HG03460 (cell line): Measurements from ENCODE around the gene KAT8.
A peak's percentile ranks its signal among the peaks of the same experiment; 100 is the strongest.
"Not testable (repeated sequence)": the region's sequence is repeated elsewhere in the genome, so short reads cannot be mapped to it uniquely, and the experiment has no call there.

Source experiments
- ATAC-seq: cut with Tn5 transposase; IDR thresholded peaks from one replicate; pipeline ENCODE4 v1.9.1; 2021; ENCODE audit not compliant: unreplicated experiment

The KAT8 gene

GRCh38 chr16:31144418-31144817 is 27.0 kb downstream of the KAT8 start:
- ATAC-seq, result not testable (repeated sequence)

GRCh38 chr16:31145398-31145990 is 28.0 kb downstream of the KAT8 start:
- ATAC-seq, result no peak

- no peak for ATAC-seq
These were observed 30.1 kb downstream of the KAT8 start for GRCh38 chr16:31147574-31147973.

DNA sequence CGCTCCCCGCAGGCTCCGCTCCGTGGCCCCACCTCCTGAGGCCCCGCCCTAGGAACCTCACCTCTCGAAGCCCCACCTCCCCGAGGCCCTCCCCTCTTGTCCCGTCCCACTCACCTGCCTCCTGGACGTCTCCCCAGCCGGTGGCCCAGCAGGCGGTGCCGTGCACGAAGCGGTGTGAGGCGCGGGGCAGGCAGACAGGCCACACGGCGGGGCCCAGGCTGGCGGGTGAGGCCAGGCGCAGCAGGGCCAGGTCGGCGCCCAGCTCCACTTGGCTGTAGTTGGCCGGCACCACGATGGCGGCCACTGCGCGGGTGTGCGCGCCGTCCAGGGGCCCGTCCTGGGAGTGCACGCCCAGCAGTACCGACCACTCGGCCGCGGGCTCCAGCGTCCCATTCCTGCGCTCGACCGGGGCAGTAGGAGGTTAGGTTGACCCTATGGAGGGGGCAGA is 30.8 kb downstream of the KAT8 start:
- no peak for ATAC-seq

DNA sequence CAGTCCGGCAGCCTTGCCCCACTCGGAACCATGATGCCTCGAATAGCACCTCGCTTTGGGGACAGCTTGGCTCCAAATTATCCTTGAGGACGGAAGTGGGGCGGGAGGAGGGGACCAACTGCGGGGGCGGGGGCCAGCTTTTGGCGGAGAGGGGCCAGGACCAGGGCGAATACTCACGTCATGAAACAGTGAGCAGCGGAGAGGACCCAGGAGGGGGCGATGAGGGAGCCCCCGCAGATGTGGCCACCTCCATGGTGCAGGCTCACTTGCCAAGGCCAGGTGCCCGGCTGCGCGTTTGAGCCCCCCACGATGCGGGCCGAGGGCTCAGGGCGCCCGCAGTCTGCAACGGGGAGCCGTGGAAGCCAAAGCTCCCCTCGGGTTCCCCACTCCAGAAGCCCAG is 31.4 kb downstream of the KAT8 start:
- no peak for ATAC-seq

GRCh38 chr16:31149332-31149731 is 31.9 kb downstream of the KAT8 start:
- no peak for ATAC-seq

DNA sequence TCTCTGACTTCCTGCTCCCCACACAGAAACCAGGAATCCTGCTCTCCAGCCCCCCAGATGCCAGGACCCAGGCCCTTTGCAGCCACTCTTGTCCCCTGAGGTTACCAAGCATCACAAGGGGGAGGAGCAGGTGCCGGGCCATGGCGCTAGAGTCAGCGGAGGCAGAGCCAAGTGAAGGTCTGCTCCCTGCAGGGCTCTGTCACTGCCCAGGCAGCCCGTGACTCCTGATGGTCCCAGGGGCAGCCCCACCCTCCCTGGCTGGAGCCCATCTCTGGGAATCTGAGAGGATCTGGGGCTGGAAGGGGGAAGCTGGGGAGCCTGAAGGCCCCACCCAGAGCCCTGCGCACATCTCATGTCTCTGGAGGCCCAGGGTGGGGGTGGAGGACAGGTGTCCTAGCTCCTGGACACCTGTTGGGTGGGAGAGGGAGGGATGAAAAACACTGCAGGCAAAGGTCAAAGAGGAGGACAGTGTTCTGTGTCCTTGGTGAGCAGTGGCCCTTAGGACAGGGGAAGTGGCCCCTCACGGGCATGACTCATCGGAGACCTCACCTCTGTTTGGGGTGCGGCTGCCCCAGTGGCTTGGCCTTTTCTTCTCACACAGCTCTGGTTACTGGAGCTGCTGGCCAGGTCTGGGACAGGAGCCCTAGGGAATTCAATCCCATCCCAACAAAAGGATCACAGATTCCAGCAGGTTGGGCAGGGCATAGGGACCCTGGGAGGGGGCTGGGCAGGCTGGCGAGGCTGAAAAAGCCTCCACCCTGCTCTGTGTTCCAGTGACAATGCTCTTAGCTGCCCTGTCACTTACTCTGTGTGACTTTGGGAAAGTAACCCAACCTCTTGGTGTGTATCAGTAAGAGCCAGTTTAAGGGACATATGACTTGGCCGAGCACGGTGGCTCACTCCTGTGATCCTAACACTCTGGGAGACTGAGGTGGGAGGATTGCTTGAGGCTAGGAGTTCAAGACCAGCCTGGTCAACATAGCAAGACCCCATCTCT is 32.7 kb downstream of the KAT8 start, which contains the start of gene PRSS36:
PRSS36 (minus strand) TSS at position 173 of the 997 bp plus-strand sequence; CDS start at position 142, 31 bp downstream.
- ATAC-seq, result no peak

DNA sequence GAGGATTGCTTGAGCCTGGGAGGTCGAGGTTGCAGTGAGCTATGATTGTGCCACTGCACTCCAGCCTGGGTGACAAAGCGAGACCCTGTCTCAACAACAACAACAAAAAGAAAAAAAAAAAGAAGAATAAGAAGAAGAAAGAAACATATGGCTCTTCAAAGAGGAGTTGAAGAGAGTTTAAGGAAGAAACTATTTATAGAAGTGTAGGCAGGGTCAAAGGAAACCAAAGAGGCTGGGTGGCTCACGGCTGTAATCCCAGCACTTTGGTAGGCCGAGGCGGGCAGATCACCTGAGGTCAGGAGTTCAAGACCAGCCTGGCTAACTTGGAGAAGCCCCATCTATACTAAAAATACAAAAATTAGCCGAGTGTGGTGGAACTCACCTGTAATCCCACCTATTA is 33.5 kb downstream of the KAT8 start:
- not testable (repeated sequence) for ATAC-seq

- ATAC-seq, result no peak
These were observed 39.7 kb downstream of the KAT8 start for GRCh38 chr16:31157136-31157535.

DNA sequence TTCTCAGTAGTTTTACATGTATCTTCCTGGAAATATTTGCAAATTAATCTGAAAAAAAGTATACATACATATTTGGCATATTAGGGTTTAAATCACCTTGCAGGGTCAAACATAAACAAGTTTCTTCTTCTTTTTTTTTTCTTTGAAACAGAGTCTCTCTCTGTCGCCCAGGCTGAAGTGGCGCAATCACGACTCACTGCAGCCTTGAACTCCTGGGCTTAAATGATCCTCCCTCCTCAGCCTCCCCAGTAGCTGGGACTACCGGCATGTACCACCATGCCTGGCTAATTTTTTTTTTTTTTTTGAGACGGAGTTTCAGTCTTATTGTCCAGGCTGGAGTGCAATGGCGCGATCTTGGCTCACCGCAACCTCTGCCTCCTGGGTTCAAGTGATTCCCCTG is 49.9 kb downstream of the KAT8 start:
- ATAC-seq, result no peak

DNA sequence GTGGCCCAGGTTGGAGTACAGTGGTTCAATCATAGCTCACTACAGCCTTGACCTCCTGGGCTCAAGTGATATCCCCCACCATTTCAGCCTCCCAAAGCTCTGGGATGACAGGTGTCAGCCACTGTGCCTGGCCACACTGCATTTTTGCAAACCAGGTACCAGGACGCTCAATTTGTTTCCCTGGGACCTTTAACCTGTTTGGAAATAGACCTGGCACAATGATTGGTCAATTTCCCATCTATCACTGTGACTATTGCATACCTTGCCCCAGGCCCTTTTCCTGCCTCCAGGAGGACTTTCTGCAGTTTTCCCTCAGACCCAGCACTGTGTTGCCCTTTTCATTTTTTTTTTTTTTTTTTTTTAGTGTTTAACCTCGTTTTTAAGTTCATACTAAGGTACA is 51.4 kb downstream of the KAT8 start:
- no peak for ATAC-seq

GRCh38 chr16:31170048-31170447 is 52.6 kb downstream of the KAT8 start:
- ATAC-seq, result not testable (repeated sequence)

GRCh38 chr16:31177136-31177535 is 59.7 kb downstream of the KAT8 start:
- no peak for ATAC-seq

- ATAC-seq, result peak; percentile 1
These were observed 61.8 kb downstream of the KAT8 start for GRCh38 chr16:31179219-31179746.

DNA sequence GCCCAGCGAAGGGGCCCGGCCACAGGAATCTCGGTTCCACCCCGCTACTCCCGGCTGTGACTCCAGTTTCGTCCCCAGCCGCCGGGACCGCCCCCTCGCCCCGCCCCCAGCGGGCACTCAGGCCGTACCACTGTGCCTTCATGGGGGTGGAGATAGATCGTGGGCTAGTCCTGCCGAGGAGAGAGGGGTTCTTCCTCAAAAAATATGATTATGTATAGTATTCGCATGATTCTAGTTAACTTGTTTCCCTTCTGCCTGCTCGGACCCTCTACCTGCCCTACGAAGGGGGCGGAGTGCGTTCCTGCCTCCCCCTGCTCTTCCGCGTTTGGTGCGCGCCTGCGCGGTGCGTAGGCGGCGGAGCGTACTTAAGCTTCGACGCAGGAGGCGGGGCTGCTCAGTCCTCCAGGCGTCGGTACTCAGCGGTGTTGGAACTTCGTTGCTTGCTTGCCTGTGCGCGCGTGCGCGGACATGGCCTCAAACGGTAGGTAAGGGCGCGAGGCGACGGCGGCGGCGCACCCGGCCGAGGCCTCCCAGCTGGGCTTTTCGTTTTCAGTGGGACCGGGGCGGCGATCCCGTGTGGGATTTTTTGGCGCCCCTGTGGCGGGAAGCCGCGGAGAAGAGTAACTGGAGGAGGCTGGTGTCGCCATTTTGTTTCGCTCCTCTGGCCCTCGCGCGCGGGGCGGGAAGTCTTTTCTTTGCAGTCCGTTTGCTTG is 62.4 kb downstream of the KAT8 start, which contains the start of gene FUS:
FUS (plus strand) TSS at position 393 of the 713 bp plus-strand sequence; CDS start at position 469, 76 bp downstream.
- peak; percentile 48 for ATAC-seq
